HL-60 (cell line): ENCODE results near the gene DHRS7.

Source experiments
- DNase-seq, 2 experiments: peaks; one replicate each; pipeline ENCODE4 v3.0.0-alpha.2; 2010 to 2020; ENCODE audit warnings: low read depth in 1 of 2, low spot score in 1 of 2
- H3K27ac ChIP-seq: fragments of 250-450 bp; sonication (Bioruptor Pico); replicated peaks from 2 replicates; pipeline ENCODE4 v1.5.1; 2020; ENCODE audit warnings: mild to moderate bottlenecking, moderate library complexity
- H3K27me3 ChIP-seq: fragments of 250-450 bp; sonication (Bioruptor Pico); 2 replicates; pipeline ENCODE4 v1.5.1; 2021; ENCODE audit warnings: mild to moderate bottlenecking, moderate library complexity; ENCODE audit not compliant: insufficient read depth, poor library complexity, severe bottlenecking
- H3K4me3 ChIP-seq: replicated peaks from 2 replicates; pipeline ENCODE4 v1.5.1; 2011; ENCODE audit warnings: mild to moderate bottlenecking, control low read depth, low read length; ENCODE audit not compliant: insufficient read depth
- CTCF ChIP-seq: IDR thresholded peaks from one replicate; pipeline ENCODE4 v1.5.1; 2011; ENCODE audit warnings: low read length, control low read depth, inconsistent platforms; ENCODE audit not compliant: insufficient read depth
- GABPA ChIP-seq: IDR thresholded peaks from 2 replicates; pipeline ENCODE4 v1.6.1; 2012; ENCODE audit warnings: low read depth
- POLR2AphosphoS5 ChIP-seq: IDR thresholded peaks from 2 replicates; pipeline ENCODE4 v1.6.1; 2012; ENCODE audit warnings: low read depth
- REST ChIP-seq: IDR thresholded peaks from 2 replicates; pipeline ENCODE4 v1.6.1; 2012; ENCODE audit warnings: low read depth; ENCODE audit not compliant: insufficient replicate concordance
- SPI1 ChIP-seq: IDR thresholded peaks from 2 replicates; pipeline ENCODE4 v1.6.1; 2012; ENCODE audit warnings: low read depth, mild to moderate bottlenecking, borderline replicate concordance

DHRS7 gene

GRCh38 chr14:60212503-60213371, 47.5 kb upstream of the DHRS7 start:
- no peak for TF ChIP-seq CTCF
- no peak for TF ChIP-seq SPI1
- no peak for TF ChIP-seq REST
- TF ChIP-seq POLR2AphosphoS5 = no peak
- no peak for TF ChIP-seq GABPA
- H3K27me3 ChIP-seq = no peaks in the 10 kb centered on the region
- no peak overlapping the region for H3K4me3 ChIP-seq
- no peak for DNase-seq
- no peak overlapping the region for H3K27ac ChIP-seq

- no peak for DNase-seq
- Histone ChIP-seq H3K27ac (no peak overlapping the region), H3K4me3 (no peak overlapping the region), H3K27me3 (no peaks in the 10 kb centered on the region)
- no peak for TF ChIP-seq SPI1
- no peak for TF ChIP-seq POLR2AphosphoS5
- TF ChIP-seq CTCF = no peak
- TF ChIP-seq REST = no peak
Observed at GRCh38 chr14:60211153-60211552, 46.0 kb upstream of the DHRS7 start.

- TF ChIP-seq GABPA (no peak), POLR2AphosphoS5 (no peak), REST (no peak), CTCF (no peak), SPI1 (no peak)
- Histone ChIP-seq H3K4me3 (no peak overlapping the region), H3K27me3 (no peaks in the 10 kb centered on the region), H3K27ac (no peak overlapping the region)
- no peak for DNase-seq
Observed at GRCh38 chr14:60210703-60211102, 45.5 kb upstream of the DHRS7 start.
